ENCODE results near the gene NDUFV2. TPM values are rescaled to one million over a fixed set of nuclear protein-coding genes. Genes with fewer than 3 reads are reported as not detected.

Gene NDUFV2
- total and polyA plus RNA-seq, 2 donors, result 168 to 212 TPM

GRCh38 chr18:9117980-9118841, 15.7 kb downstream of the NDUFV2 start:
- no peak overlapping the region for H3K4me3 ChIP-seq (ENCODE audit: low read length in 2 of 2)
- no peaks in the 10 kb centered on the region for H3K9me3 ChIP-seq (ENCODE audit: control insufficient read depth in 2 of 2, insufficient read depth in 1 of 2, low read length in 1 of 2)
- DNase-seq (ENCODE audit: low read depth in 6 of 9, low spot score in 9 of 9), result peak in 1 of 9 donors; percentile 33
- H3K4me1 ChIP-seq (ENCODE audit: control insufficient read depth in 2 of 2, insufficient read depth in 2 of 2, low read length in 2 of 2), result peaks cover 0 to 2% of the 10 kb centered on the region in 2 donors
- WGBS, result 67% methylated on average over 5 of the region's 5 CpGs
- no peak overlapping the region for H3K27ac ChIP-seq (ENCODE audit: low read depth in 1 of 2, low read length in 1 of 2)
- H3K36me3 ChIP-seq (ENCODE audit: control insufficient read depth in 2 of 2, insufficient read depth in 2 of 2, low read length in 1 of 2), result peaks cover 0 to 32% of the 10 kb centered on the region in 2 donors
- H3K27me3 ChIP-seq (ENCODE audit: control insufficient read depth in 2 of 2, insufficient read depth in 1 of 2, low read length in 1 of 2), result no peaks in the 10 kb centered on the region

- Histone ChIP-seq H3K36me3 (ENCODE audit: control insufficient read depth in 2 of 2, insufficient read depth in 2 of 2, low read length in 1 of 2) (peaks cover 4 to 42% of the 10 kb centered on the region in 2 donors), H3K4me3 (ENCODE audit: low read length in 2 of 2) (no peak overlapping the region), H3K4me1 (ENCODE audit: control insufficient read depth in 2 of 2, insufficient read depth in 2 of 2, low read length in 2 of 2) (peaks cover 0 to 2% of the 10 kb centered on the region in 2 donors), H3K27me3 (ENCODE audit: control insufficient read depth in 2 of 2, insufficient read depth in 1 of 2, low read length in 1 of 2) (no peaks in the 10 kb centered on the region), H3K9me3 (ENCODE audit: control insufficient read depth in 2 of 2, insufficient read depth in 1 of 2, low read length in 1 of 2) (no peaks in the 10 kb centered on the region), H3K27ac (ENCODE audit: low read depth in 1 of 2, low read length in 1 of 2) (no peak overlapping the region)
- DNase-seq (ENCODE audit: low read depth in 6 of 9, low spot score in 9 of 9), result no peak
- 42% methylated on average over 1 of the region's 1 CpG for WGBS
Measured at GRCh38 chr18:9120796-9121195, 18.3 kb downstream of the NDUFV2 start.

GRCh38 chr18:9123520-9123919, 21.0 kb downstream of the NDUFV2 start:
- no peak overlapping the region for H3K27ac ChIP-seq (ENCODE audit: low read depth in 1 of 2, low read length in 1 of 2)
- no peak overlapping the region for H3K4me3 ChIP-seq (ENCODE audit: low read length in 2 of 2)
- no peaks in the 10 kb centered on the region for H3K9me3 ChIP-seq (ENCODE audit: control insufficient read depth in 2 of 2, insufficient read depth in 1 of 2, low read length in 1 of 2)
- no peaks in the 10 kb centered on the region for H3K4me1 ChIP-seq (ENCODE audit: control insufficient read depth in 2 of 2, insufficient read depth in 2 of 2, low read length in 2 of 2)
- over 99% methylated on average over 2 of the region's 2 CpGs for WGBS
- no peaks in the 10 kb centered on the region for H3K27me3 ChIP-seq (ENCODE audit: control insufficient read depth in 2 of 2, insufficient read depth in 1 of 2, low read length in 1 of 2)
- no peak for DNase-seq (ENCODE audit: low read depth in 6 of 9, low spot score in 9 of 9)
- H3K36me3 ChIP-seq (ENCODE audit: control insufficient read depth in 2 of 2, insufficient read depth in 2 of 2, low read length in 1 of 2), result peaks cover 9 to 66% of the 10 kb centered on the region in 2 donors

- WGBS, result 96% methylated on average over 1 of the region's 1 CpG
- H3K27me3 ChIP-seq (ENCODE audit: control insufficient read depth in 2 of 2, insufficient read depth in 1 of 2, low read length in 1 of 2), result no peaks in the 10 kb centered on the region
- no peak overlapping the region for H3K4me3 ChIP-seq (ENCODE audit: low read length in 2 of 2)
- H3K9me3 ChIP-seq (ENCODE audit: control insufficient read depth in 2 of 2, insufficient read depth in 1 of 2, low read length in 1 of 2), result no peaks in the 10 kb centered on the region
- H3K36me3 ChIP-seq (ENCODE audit: control insufficient read depth in 2 of 2, insufficient read depth in 2 of 2, low read length in 1 of 2), result peaks cover 12 to 71% of the 10 kb centered on the region in 2 donors
- no peaks in the 10 kb centered on the region for H3K4me1 ChIP-seq (ENCODE audit: control insufficient read depth in 2 of 2, insufficient read depth in 2 of 2, low read length in 2 of 2)
- no peak for DNase-seq (ENCODE audit: low read depth in 6 of 9, low spot score in 9 of 9)
- H3K27ac ChIP-seq (ENCODE audit: low read depth in 1 of 2, low read length in 1 of 2), result no peak overlapping the region
Measured at GRCh38 chr18:9124824-9125223, 22.3 kb downstream of the NDUFV2 start.

- Histone ChIP-seq H3K4me3 (ENCODE audit: low read length in 2 of 2) (no peak overlapping the region), H3K36me3 (ENCODE audit: control insufficient read depth in 2 of 2, insufficient read depth in 2 of 2, low read length in 1 of 2) (peaks cover 12 to 64% of the 10 kb centered on the region in 2 donors), H3K9me3 (ENCODE audit: control insufficient read depth in 2 of 2, insufficient read depth in 1 of 2, low read length in 1 of 2) (no peaks in the 10 kb centered on the region), H3K4me1 (ENCODE audit: control insufficient read depth in 2 of 2, insufficient read depth in 2 of 2, low read length in 2 of 2) (no peaks in the 10 kb centered on the region), H3K27me3 (ENCODE audit: control insufficient read depth in 2 of 2, insufficient read depth in 1 of 2, low read length in 1 of 2) (no peaks in the 10 kb centered on the region), H3K27ac (ENCODE audit: low read depth in 1 of 2, low read length in 1 of 2) (no peak overlapping the region)
- no peak for DNase-seq (ENCODE audit: low read depth in 6 of 9, low spot score in 9 of 9)
- 95% methylated on average over 3 of the region's 3 CpGs for WGBS
Measured at GRCh38 chr18:9126337-9126736, 23.8 kb downstream of the NDUFV2 start.

GRCh38 chr18:9130195-9130594, 27.7 kb downstream of the NDUFV2 start:
- 95% methylated on average over 4 of the region's 4 CpGs for WGBS
- peaks cover 0 to 3% of the 10 kb centered on the region in 2 donors for H3K4me1 ChIP-seq (ENCODE audit: control insufficient read depth in 2 of 2, insufficient read depth in 2 of 2, low read length in 2 of 2)

GRCh38 chr18:9130806-9131205, 28.3 kb downstream of the NDUFV2 start:
- WGBS, result 96% methylated on average over 2 of the region's 2 CpGs
- H3K27ac ChIP-seq (ENCODE audit: low read depth in 1 of 2, low read length in 1 of 2), result no peak overlapping the region
- no peak overlapping the region for H3K4me3 ChIP-seq (ENCODE audit: low read length in 2 of 2)

More at GRCh38 chr18:9130195-9130594, 27.7 kb downstream of the NDUFV2 start:
- Histone ChIP-seq H3K27me3 (ENCODE audit: control insufficient read depth in 2 of 2, insufficient read depth in 1 of 2, low read length in 1 of 2) (no peaks in the 10 kb centered on the region), H3K36me3 (ENCODE audit: control insufficient read depth in 2 of 2, insufficient read depth in 2 of 2, low read length in 1 of 2) (peaks cover 8 to 69% of the 10 kb centered on the region in 2 donors), H3K4me3 (ENCODE audit: low read length in 2 of 2) (no peak overlapping the region), H3K9me3 (ENCODE audit: control insufficient read depth in 2 of 2, insufficient read depth in 1 of 2, low read length in 1 of 2) (no peaks in the 10 kb centered on the region), H3K27ac (ENCODE audit: low read depth in 1 of 2, low read length in 1 of 2) (no peak overlapping the region)
- no peak for DNase-seq (ENCODE audit: low read depth in 6 of 9, low spot score in 9 of 9)

GRCh38 chr18:9132628-9133027, 30.1 kb downstream of the NDUFV2 start:
- 99% methylated on average over 4 of the region's 4 CpGs for WGBS
- H3K4me3 ChIP-seq (ENCODE audit: low read length in 2 of 2), result no peak overlapping the region
- H3K9me3 ChIP-seq (ENCODE audit: control insufficient read depth in 2 of 2, insufficient read depth in 1 of 2, low read length in 1 of 2), result no peaks in the 10 kb centered on the region
- DNase-seq (ENCODE audit: low read depth in 6 of 9, low spot score in 9 of 9), result no peak
- peaks cover under 1 to 11% of the 10 kb centered on the region in 2 donors for H3K4me1 ChIP-seq (ENCODE audit: control insufficient read depth in 2 of 2, insufficient read depth in 2 of 2, low read length in 2 of 2)
- H3K27me3 ChIP-seq (ENCODE audit: control insufficient read depth in 2 of 2, insufficient read depth in 1 of 2, low read length in 1 of 2), result no peaks in the 10 kb centered on the region
- H3K36me3 ChIP-seq (ENCODE audit: control insufficient read depth in 2 of 2, insufficient read depth in 2 of 2, low read length in 1 of 2), result peaks cover 5 to 53% of the 10 kb centered on the region in 2 donors
- H3K27ac ChIP-seq (ENCODE audit: low read depth in 1 of 2, low read length in 1 of 2), result no peak overlapping the region

More at GRCh38 chr18:9130806-9131205, 28.3 kb downstream of the NDUFV2 start:
- H3K27me3 ChIP-seq (ENCODE audit: control insufficient read depth in 2 of 2, insufficient read depth in 1 of 2, low read length in 1 of 2), result no peaks in the 10 kb centered on the region
- H3K36me3 ChIP-seq (ENCODE audit: control insufficient read depth in 2 of 2, insufficient read depth in 2 of 2, low read length in 1 of 2), result peaks cover 8 to 67% of the 10 kb centered on the region in 2 donors
- H3K9me3 ChIP-seq (ENCODE audit: control insufficient read depth in 2 of 2, insufficient read depth in 1 of 2, low read length in 1 of 2), result no peaks in the 10 kb centered on the region
- no peak for DNase-seq (ENCODE audit: low read depth in 6 of 9, low spot score in 9 of 9)
- peaks cover 0 to 9% of the 10 kb centered on the region in 2 donors for H3K4me1 ChIP-seq (ENCODE audit: control insufficient read depth in 2 of 2, insufficient read depth in 2 of 2, low read length in 2 of 2)

GRCh38 chr18:9133225-9133624, 30.7 kb downstream of the NDUFV2 start:
- Histone ChIP-seq H3K4me3 (ENCODE audit: low read length in 2 of 2) (no peak overlapping the region), H3K27me3 (ENCODE audit: control insufficient read depth in 2 of 2, insufficient read depth in 1 of 2, low read length in 1 of 2) (no peaks in the 10 kb centered on the region), H3K4me1 (ENCODE audit: control insufficient read depth in 2 of 2, insufficient read depth in 2 of 2, low read length in 2 of 2) (peaks cover 6 to 17% of the 10 kb centered on the region in 2 donors), H3K27ac (ENCODE audit: low read depth in 1 of 2, low read length in 1 of 2) (no peak overlapping the region), H3K36me3 (ENCODE audit: control insufficient read depth in 2 of 2, insufficient read depth in 2 of 2, low read length in 1 of 2) (peaks cover 4 to 47% of the 10 kb centered on the region in 2 donors), H3K9me3 (ENCODE audit: control insufficient read depth in 2 of 2, insufficient read depth in 1 of 2, low read length in 1 of 2) (no peaks in the 10 kb centered on the region)
- no peak for DNase-seq (ENCODE audit: low read depth in 6 of 9, low spot score in 9 of 9)
- WGBS, result 100% methylated on average over 2 of the region's 2 CpGs

All from thymus (tissue), 11 donors.